AG08396 (cell line): ENCODE data around the gene SERBP1.

Experiments used
- DNase-seq: peaks from one replicate; pipeline ENCODE4 v3.0.0; 2012; ENCODE audit warnings: low spot score, mixed read lengths

SERBP1 gene

DNA sequence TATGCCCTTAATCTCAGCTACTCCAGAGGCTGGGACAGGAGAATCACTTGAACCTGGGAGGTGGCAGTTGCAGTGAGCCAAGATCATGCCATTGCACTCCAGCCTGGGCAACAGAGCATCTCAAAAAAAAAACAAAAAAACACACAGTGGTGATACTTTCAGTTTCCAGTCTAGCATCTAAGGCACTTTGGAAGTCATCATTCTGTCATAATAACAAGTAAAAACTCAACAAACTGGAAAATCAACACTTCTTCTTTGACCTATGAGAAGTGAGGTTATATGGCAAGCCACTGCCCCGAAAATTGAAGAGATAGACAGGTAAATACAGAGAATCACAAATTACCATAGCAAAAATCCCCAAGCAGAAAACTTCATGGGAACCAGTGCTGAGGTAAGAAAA is 70.6 kb downstream of the SERBP1 start:
- no peak for DNase-seq
